Bronchial epithelial cell (primary cell): Measurements from ENCODE around the gene HECTD3. TPM values are rescaled to one million over a fixed set of nuclear protein-coding genes. Genes with fewer than 3 reads are reported as not detected.

ENCODE experiments used
- DNase-seq: peaks from one replicate; pipeline ENCODE4 v3.0.0-alpha.2; 2010; ENCODE audit warnings: low read depth
- FAIRE-seq: peaks from 2 replicates; lab custom pipeline; 2011; peaks lifted over from hg19 to GRCh38; lab: Jason Lieb, UNC
- H3K27me3 ChIP-seq: 2 replicates; pipeline ENCODE4 v1.5.1; 2011; ENCODE audit warnings: low read length; ENCODE audit not compliant: control insufficient read depth, insufficient read depth
- H3K36me3 ChIP-seq: 2 replicates; pipeline ENCODE4 v1.5.1; 2011; ENCODE audit warnings: low read length; ENCODE audit not compliant: control insufficient read depth, insufficient read depth
- H3K4me3 ChIP-seq: 2 replicates; pipeline ENCODE4 v1.5.1; 2011; ENCODE audit warnings: mild to moderate bottlenecking, low read depth, low read length, control low read depth
- CTCF ChIP-seq: IDR thresholded peaks from 2 replicates; pipeline ENCODE4 v1.5.1; 2011; ENCODE audit warnings: mild to moderate bottlenecking, moderate library complexity, low read length, control low read depth, inconsistent platforms; ENCODE audit not compliant: insufficient read depth, severe bottlenecking
- total RNA-seq: library from RNA; depleted of rRNA; stranded (reverse); fragments of >200 nt; gene quantifications from 2 replicates; pipeline ENCODE4 v1.2.1, GENCODE V29; 2014

HECTD3 gene
- total RNA-seq, 1 donor from 2014 or later: 12.1 TPM

- TF ChIP-seq CTCF: no peak
Observed at GRCh38 chr1:45035631-45036301, 24.6 kb upstream of the HECTD3 start.

GRCh38 chr1:45033356-45033755, 22.2 kb upstream of the HECTD3 start:
- FAIRE-seq (no peak), DNase-seq (no peak)
- Histone ChIP-seq H3K4me3 (no peak overlapping the region), H3K27me3 (no peaks in the 10 kb centered on the region), H3K36me3 (no peaks in the 10 kb centered on the region)
- TF ChIP-seq CTCF: no peak

More at GRCh38 chr1:45035631-45036301, 24.6 kb upstream of the HECTD3 start:
- Histone ChIP-seq H3K4me3 (no peak overlapping the region), H3K36me3 (no peaks in the 10 kb centered on the region), H3K27me3 (no peaks in the 10 kb centered on the region)
- FAIRE-seq: no peak
- no peak for DNase-seq

GRCh38 chr1:45032837-45033236, 21.7 kb upstream of the HECTD3 start:
- FAIRE-seq (no peak), DNase-seq (no peak)
- no peaks in the 10 kb centered on the region for H3K27me3 ChIP-seq
- no peak for TF ChIP-seq CTCF
- no peaks in the 10 kb centered on the region for H3K36me3 ChIP-seq
- H3K4me3 ChIP-seq: no peak overlapping the region

- Histone ChIP-seq H3K36me3 (no peaks in the 10 kb centered on the region), H3K4me3 (no peak overlapping the region), H3K27me3 (no peaks in the 10 kb centered on the region)
- no peak for TF ChIP-seq CTCF
- DNase-seq (no peak), FAIRE-seq (no peak)
Observed at GRCh38 chr1:45026446-45026845, 15.3 kb upstream of the HECTD3 start.

GRCh38 chr1:45023663-45024062, 12.5 kb upstream of the HECTD3 start:
- Histone ChIP-seq H3K4me3 (no peak overlapping the region), H3K27me3 (no peaks in the 10 kb centered on the region), H3K36me3 (no peaks in the 10 kb centered on the region)
- FAIRE-seq (no peak), DNase-seq (no peak)
- TF ChIP-seq CTCF: no peak

GRCh38 chr1:45018599-45019230, 7.6 kb upstream of the HECTD3 start:
- Histone ChIP-seq H3K4me3 (no peak overlapping the region), H3K27me3 (no peaks in the 10 kb centered on the region), H3K36me3 (peaks cover 1% of the 10 kb centered on the region)
- DNase-seq: peak; percentile 62
- TF ChIP-seq CTCF: peak; percentile 95
- FAIRE-seq: peak; percentile 70
